ENCODE results near the gene HK1. TPM values are rescaled to one million over a fixed set of nuclear protein-coding genes. Genes with fewer than 3 reads are reported as not detected.
A peak's percentile ranks its signal among the peaks of the same experiment; 100 is the strongest.
"Not testable (repeated sequence)": the region's sequence is repeated elsewhere in the genome, so short reads cannot be mapped to it uniquely, and the experiment has no call there.

Gene HK1
- total RNA-seq, 2 donors from 2014 or later = 15.8 to 17.1 TPM

DNA sequence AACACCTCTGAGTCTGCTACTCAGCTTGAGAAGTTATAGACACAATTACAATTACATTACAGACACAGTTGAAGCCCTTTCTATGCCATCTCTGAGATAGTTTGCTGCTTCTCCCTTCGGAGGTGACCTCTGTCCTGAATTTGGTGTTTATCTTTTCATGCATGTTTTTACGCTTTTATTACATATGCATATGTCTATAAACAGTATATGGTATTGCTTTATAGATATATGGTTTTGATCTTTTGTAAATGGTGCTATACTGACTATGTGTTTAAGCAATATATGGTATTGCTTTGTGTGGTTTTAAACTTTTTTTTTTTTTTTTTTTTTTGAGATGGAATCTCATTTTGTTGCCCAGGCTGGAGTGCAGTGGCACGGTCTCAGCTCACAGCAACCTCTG is 48.4 kb downstream of the HK1 start:
- Histone ChIP-seq H3K27ac (peak overlapping the region in 2 of 4 donors; percentile 46 to 70), H3K36me3 (replicated peaks in 1 of 2; ENCODE audit: insufficient read depth in 1 of 2, low read depth in 2 of 2) (no peaks in the 10 kb centered on the region), H3K9me3 (no peaks in the 10 kb centered on the region), H3K27me3 (no peaks in the 10 kb centered on the region), H3K4me1 (peaks cover 21% of the 10 kb centered on the region), H3K4me3 (no peak overlapping the region)
- intact Hi-C loops (cut with DNase I) = no loop called here
- WGBS, 2 donors = 83 to 90% methylated on average over 3 of the region's 3 CpGs
- no peak for ATAC-seq
- TF ChIP-seq, protein P1, sequence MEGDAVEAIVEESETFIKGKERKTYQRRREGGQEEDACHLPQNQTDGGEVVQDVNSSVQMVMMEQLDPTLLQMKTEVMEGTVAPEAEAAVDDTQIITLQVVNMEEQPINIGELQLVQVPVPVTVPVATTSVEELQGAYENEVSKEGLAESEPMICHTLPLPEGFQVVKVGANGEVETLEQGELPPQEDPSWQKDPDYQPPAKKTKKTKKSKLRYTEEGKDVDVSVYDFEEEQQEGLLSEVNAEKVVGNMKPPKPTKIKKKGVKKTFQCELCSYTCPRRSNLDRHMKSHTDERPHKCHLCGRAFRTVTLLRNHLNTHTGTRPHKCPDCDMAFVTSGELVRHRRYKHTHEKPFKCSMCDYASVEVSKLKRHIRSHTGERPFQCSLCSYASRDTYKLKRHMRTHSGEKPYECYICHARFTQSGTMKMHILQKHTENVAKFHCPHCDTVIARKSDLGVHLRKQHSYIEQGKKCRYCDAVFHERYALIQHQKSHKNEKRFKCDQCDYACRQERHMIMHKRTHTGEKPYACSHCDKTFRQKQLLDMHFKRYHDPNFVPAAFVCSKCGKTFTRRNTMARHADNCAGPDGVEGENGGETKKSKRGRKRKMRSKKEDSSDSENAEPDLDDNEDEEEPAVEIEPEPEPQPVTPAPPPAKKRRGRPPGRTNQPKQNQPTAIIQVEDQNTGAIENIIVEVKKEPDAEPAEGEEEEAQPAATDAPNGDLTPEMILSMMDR (IDR thresholded peaks at IDR 0.05) = no peak
- TF ChIP-seq POLR2A (IDR thresholded peaks at IDR 0.05) = no peak
- DNase-seq = no peak

DNA sequence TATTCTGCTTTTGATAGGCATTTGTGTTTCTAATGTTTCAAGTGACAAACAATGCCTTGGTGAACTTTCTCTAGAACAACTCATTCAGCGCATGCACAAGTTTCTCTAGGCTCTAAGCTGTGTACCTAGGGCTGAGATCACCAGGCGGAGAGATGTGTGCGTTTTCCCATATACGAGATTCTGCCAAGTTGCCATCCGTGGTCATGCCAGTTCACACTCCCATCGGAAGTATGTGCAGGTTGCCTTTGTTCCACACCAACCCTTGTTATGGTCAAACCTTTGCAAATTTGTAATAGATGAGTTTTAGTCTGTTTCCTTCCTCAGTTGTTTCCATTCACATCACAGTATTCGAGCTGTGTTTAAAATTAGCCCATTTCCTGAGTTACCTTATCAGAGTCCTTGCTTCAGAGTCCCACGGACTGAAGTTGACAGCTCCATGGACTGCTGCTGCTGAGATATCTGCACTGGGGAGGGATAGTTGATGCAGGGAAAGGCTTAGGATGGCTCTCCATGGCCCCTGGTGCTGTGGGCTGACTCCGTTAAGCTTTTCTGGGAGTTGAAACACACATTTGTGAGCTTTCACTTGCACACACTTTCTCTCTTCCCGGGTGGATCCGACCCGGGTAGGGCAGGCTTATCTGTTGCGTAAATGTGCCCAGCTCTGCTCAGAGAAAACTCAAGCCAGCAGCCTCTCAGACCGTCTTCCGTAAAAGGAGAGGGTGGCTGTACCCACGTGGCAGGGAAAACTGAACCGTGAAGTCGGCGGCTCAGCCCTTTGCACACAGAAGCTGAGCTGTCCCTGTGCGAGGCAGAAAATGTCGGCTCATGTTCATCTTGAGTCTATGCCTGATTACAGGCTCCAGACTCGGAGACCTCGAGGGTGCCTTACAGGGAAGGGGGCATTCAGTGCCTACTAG is 49.4 kb downstream of the HK1 start:
- no peaks in the 10 kb centered on the region for H3K27me3 ChIP-seq
- H3K27ac ChIP-seq = peak overlapping the region; percentile 33 to 70 (median 70)
- no peaks in the 10 kb centered on the region for H3K9me3 ChIP-seq
- intact Hi-C loops (cut with DNase I) = no loop called here
- TF ChIP-seq, protein P1 (IDR thresholded peaks at IDR 0.05) = no peak
- TF ChIP-seq POLR2A (IDR thresholded peaks at IDR 0.05) = peak in 1 of 3 donors; percentile 25
- WGBS, 2 donors = 34 to 44% methylated on average over 23 of the region's 23 CpGs
- DNase-seq = peak; percentile 41 to 71 (median 68)
- H3K36me3 ChIP-seq (replicated peaks in 1 of 2; ENCODE audit: insufficient read depth in 1 of 2, low read depth in 2 of 2) = no peaks in the 10 kb centered on the region
- ATAC-seq = peak; percentile 69
- no peak overlapping the region for H3K4me3 ChIP-seq
- H3K4me1 ChIP-seq = peaks cover 27% of the 10 kb centered on the region

DNA sequence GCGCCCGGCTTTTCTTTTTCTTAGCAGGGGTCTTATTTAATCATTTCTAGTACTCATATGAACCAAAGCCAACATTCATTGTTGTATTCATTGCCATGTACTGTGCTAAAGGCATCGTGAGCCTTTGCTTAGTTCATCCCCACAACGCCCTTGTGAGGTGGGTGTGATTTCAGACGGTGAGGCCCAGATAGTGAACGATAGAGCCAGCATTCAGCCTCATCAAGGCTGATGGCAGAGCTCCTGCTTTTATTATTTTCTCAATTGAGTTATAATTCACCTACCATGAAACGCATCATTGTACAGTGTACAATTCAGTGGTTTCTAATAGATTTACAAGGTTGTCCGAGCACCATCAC is 50.1 kb downstream of the HK1 start:
- DNase-seq = no peak
- Histone ChIP-seq H3K27me3 (no peaks in the 10 kb centered on the region), H3K36me3 (replicated peaks in 1 of 2; ENCODE audit: insufficient read depth in 1 of 2, low read depth in 2 of 2) (no peaks in the 10 kb centered on the region), H3K4me3 (no peak overlapping the region), H3K4me1 (peaks cover 33% of the 10 kb centered on the region), H3K9me3 (no peaks in the 10 kb centered on the region), H3K27ac (peak overlapping the region; percentile 33 to 70 (median 70))
- WGBS, 2 donors = 69 to 73% methylated on average over 8 of the region's 8 CpGs
- no peak for ATAC-seq
- TF ChIP-seq POLR2A (IDR thresholded peaks at IDR 0.05) = no peak
- TF ChIP-seq, protein P1 (IDR thresholded peaks at IDR 0.05) = no peak
- intact Hi-C loops (cut with DNase I) = no loop called here

DNA sequence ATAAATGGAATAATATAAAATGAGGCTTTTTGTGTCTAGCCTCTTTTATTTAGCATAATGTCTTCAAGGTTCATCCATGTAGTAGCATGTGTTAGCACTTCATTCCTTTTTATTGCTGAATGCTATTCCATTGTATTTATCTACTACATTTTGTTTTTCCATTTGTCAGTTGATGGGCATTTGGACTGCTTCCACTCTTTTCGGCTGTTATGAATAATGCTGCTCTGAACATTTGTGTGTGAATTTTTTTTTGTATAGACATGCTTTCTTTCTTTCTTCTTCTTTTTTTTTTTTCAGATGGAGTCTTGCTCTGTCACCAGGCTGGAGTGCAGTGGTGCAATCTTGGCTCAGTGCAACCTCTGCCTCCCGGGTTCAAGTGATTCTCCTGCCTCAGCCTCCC is 50.6 kb downstream of the HK1 start:
- peaks cover 38% of the 10 kb centered on the region for H3K4me1 ChIP-seq
- H3K9me3 ChIP-seq; DNase-seq; ATAC-seq; intact Hi-C loops (cut with DNase I); H3K27me3 ChIP-seq; H3K4me3 ChIP-seq; H3K36me3 ChIP-seq (replicated peaks in 1 of 2; ENCODE audit: insufficient read depth in 1 of 2, low read depth in 2 of 2); H3K27ac ChIP-seq: not testable (repeated sequence)
- WGBS, 2 donors = 53 to 74% methylated on average over 2 of the region's 2 CpGs

DNA sequence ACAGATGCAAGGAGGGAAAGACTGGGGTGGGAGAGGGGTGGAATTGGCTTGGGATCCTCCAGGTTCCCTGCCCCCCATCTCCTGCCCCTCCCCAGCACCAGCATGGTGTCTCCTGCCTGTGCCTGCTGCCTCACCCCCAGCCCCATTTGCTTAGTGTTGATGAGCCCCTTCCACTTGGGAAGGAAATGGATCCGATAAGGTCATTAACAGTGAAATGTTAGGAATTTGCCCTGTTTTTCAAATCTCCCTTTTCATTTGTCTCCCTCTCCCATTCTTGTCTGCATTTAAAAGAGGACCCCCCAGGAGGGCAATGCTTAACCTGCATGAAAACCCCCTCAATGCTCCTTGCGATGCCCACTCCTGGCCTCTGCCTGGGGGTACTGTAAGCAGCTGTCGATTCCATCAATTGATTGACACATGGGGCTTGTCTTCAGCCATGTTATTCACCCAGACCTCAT is 51.5 kb downstream of the HK1 start:
- WGBS, 2 donors = 79% methylated on average over 3 of the region's 3 CpGs
- intact Hi-C loops (cut with DNase I) = no loop called here
- no peaks in the 10 kb centered on the region for H3K36me3 ChIP-seq (replicated peaks in 1 of 2; ENCODE audit: insufficient read depth in 1 of 2, low read depth in 2 of 2)
- ATAC-seq (no peak), DNase-seq (no peak)
- peaks cover 47% of the 10 kb centered on the region for H3K4me1 ChIP-seq
- H3K9me3 ChIP-seq = no peaks in the 10 kb centered on the region
- H3K27me3 ChIP-seq = no peaks in the 10 kb centered on the region
- no peak overlapping the region for H3K4me3 ChIP-seq
- H3K27ac ChIP-seq = no peak overlapping the region
- TF ChIP-seq POLR2A (IDR thresholded peaks at IDR 0.05) = no peak
